Activated CD4-positive, alpha-beta T cell treated with anti-CD3 and anti-CD28 coated beads for 1 hour (primary cell): ENCODE data around the gene DSC2.
"Not testable (repeated sequence)": the region's sequence is repeated elsewhere in the genome, so short reads cannot be mapped to it uniquely, and the experiment has no call there.

Experiments
- DNase-seq: peaks from one replicate; pipeline ENCODE4 v3.0.0-alpha.2; 2020

The DSC2 gene

GRCh38 chr18:31102025-31102684, at the start of gene DSC2:
Gene DSC2 (minus strand): TSS chr18:31102421. CDS start chr18:31101971, 450 bp downstream.
- no peak for DNase-seq

GRCh38 chr18:31149351-31149750, 47.1 kb upstream of the DSC2 start:
- DNase-seq: no peak

GRCh38 chr18:31148600-31148999, 46.4 kb upstream of the DSC2 start:
- DNase-seq: no peak

DNA sequence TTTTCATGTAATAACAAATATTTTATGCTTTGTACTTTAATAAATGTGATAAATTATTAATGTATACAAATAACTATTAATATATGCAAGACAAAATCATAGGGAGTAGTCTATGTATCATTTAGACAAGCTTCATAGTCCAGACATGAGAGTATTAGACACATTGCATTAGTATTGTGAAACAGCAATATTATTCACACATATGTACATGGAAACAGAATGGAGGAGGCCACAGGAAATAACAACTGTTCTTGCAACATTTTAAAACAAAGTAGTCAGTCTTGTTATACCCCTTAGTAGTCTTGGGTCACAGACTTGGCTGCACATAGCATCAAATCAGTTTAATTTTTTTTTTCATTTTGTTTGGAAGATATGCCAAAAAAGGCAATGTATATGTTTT, 44.6 kb upstream of the DSC2 start:
- no peak for DNase-seq

DNA sequence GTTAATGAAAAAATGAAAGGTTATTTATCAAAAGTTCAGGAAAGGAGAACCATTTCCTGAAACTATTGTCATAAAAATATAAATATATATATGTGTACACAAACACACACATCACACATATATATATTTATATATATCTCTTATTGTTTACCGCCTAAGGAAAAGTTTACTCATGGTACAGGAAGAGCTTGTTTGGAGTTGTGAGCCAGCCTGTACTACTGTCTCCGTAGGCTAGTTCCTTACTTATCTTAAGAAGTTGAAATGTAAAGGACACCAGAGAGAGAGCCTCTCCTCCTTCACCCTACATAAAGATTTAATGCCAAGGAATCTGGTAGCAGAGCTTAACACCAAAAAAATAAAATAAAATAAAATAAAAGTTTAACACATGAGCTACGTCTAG, 40.8 kb upstream of the DSC2 start:
- no peak for DNase-seq

GRCh38 chr18:31138709-31139108, 36.5 kb upstream of the DSC2 start:
- DNase-seq: no peak

DNA sequence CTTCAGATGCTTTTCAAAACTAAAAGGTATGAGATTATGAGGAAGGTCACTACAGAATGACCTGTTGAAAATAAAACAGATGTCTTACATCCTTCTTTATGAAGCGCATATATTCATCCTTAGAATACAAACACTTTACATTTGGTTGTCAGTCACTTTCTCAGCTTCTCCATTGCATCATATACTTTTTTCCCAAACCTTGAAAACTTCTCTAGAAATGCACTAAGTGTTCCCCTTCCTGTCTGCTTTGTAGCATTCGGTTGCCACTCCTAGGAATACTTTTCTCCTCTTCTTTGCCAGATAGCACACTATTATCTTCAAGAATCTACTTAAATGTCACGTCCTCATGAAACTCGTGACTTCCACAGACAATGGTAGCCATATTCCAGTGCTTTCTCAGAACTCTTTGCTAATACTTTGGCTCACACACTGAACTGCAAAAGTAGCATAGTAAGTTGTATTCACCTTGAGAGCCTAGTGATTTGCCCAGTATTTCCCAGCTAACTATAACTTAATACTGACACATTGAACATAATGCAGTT, 32.8 kb upstream of the DSC2 start:
- no peak for DNase-seq

DNA sequence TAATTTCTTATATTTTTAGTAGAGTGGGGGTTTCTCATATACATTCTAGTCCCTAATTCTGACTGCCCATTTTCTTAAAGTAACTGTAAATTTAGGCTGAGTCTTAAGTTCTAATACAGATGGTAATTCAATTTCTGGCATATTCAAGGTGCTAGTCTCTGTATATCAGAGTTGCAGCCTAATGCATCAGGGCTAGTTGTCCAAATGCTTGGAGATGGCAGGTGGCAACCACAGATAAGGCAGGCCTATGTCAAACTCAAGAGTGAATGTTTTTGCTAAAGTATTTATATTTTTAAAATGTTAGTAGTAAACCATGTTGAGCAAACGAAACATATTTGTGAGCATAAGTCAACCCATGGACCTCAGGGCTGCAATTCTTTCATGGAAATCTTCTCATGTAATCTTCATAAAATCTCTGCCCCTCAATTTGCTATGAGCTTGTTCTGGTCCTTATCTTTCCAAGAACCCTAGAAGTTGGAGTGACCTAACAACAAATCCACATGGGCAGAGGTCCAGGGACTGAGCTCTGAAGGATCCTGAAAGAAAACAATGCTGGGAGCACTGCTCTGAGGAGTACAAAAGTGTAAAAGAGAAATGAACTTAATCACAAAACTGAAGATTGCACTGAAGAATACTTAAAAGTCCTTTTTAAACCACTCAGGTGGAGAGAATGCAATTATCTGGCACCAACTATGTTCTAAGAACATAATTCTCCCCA, 27.3 kb upstream of the DSC2 start:
- DNase-seq: no peak

DNA sequence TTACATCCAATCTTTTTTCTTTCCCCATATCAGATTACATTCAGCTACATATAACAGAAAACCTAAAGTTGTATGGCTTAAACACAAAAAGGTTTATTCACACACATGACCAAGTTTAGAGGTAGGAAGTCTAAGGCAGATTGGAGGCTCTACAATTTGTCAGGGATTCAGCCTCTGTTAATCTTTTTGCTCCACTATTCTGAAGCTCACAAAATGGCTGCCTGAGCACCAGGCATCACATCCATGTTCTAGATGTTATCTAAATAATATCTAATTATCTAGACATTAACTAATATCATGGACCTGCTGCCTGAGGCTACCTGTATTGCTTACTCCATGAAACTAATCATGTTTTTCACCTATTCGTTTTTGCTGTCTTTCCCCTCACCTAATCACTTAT, 23.7 kb upstream of the DSC2 start:
- DNase-seq: no peak

GRCh38 chr18:31123125-31123524, 20.9 kb upstream of the DSC2 start:
- not testable (repeated sequence) for DNase-seq

DNA sequence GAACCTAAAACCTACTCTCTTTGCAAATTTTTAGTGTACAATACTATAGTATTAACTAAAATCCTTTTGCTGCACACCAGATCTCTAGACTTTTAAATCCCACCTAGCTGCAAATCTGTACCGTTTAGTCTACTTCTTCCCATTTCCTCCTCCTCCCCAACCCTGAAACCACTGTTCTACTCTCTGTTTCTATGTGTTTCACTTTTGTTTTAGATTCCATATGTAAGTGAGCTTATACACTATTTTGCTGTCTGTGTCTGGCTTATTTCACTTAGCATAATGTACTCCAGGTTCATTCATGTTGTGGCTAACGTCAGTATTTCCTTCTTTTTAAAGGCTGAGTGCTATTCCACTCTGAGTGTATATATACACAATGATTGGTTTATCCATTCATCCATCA, 18.4 kb upstream of the DSC2 start:
- DNase-seq: no peak

- no peak for DNase-seq
Measured at GRCh38 chr18:31116853-31117595, 14.8 kb upstream of the DSC2 start.

- no peak for DNase-seq
Measured at GRCh38 chr18:31112804-31113203, 10.6 kb upstream of the DSC2 start.

DNA sequence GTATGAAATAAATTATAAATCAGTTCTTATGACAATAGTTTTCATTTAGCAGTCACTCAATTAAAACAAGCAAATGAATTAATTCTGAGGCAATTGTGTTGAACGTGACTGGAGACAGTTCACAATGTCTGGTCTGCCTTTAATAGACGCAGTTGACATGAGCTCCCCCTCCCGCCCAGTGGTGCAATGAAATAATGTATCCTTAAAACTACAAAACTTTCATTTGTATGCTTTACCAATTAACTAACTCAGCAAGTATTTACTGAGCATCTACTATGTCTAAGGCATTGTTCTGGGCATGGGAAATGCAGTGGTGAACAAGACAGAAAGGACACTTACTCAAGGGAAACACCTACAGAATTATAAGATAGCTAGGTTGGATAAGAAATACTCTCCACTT, 3.5 kb upstream of the DSC2 start:
- DNase-seq: no peak

DNA sequence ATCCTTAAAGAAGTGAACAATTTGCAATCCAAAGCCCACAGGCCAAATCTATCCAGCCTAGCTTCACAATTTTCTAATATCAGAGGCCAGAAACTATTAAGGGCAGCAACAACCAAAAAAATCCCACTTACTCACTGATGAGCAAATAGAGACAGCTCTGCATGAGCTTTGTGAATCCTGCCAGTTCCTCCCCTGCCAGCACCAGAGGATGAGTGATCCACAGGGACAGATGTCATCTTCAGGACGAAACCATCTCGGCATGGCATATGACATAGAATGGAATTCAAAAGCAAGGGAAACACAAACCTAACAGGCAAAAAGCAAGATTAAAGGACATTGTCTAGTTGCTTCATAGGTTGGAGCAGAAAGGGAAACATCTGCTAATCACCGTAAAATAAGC, 2.2 kb upstream of the DSC2 start:
- no peak for DNase-seq

DNA sequence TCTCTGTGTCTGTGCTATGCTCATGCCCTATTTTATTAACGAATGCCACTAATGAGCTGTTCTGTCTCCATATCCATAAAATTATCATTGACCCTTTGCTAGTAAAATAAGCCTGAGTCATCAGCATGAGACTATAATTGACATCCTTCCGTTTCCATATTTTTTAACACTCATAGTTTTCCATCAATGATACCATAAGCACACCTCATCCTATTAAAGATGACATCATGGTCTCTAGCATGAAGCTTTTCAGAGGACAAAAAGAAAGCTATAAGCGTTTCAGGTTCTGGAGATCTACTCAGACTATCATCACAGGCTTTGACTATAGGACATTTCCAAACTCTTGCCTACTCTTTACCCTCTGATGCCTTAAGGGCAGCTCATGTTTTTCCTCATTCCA, 1.2 kb upstream of the DSC2 start:
- no peak for DNase-seq

DNA sequence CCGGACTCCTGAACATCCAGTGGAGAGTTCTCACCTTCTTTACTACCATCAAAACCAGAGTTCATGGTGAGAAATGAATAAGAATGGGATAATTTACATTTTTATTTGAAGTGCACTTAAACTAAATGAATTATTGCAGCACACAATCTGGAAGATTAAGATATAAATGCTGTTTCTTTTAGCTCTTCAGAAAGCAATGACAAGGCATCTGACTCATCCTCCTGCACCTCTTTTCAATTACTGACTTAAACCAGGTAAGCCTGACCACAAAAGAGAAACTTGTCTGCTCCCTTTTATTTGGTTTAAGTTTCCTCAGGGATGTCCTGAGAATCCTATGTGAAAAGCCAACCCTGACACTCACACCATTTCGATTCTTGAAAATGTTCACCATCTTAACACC, 720 bp upstream of the DSC2 start:
- no peak for DNase-seq

DNA sequence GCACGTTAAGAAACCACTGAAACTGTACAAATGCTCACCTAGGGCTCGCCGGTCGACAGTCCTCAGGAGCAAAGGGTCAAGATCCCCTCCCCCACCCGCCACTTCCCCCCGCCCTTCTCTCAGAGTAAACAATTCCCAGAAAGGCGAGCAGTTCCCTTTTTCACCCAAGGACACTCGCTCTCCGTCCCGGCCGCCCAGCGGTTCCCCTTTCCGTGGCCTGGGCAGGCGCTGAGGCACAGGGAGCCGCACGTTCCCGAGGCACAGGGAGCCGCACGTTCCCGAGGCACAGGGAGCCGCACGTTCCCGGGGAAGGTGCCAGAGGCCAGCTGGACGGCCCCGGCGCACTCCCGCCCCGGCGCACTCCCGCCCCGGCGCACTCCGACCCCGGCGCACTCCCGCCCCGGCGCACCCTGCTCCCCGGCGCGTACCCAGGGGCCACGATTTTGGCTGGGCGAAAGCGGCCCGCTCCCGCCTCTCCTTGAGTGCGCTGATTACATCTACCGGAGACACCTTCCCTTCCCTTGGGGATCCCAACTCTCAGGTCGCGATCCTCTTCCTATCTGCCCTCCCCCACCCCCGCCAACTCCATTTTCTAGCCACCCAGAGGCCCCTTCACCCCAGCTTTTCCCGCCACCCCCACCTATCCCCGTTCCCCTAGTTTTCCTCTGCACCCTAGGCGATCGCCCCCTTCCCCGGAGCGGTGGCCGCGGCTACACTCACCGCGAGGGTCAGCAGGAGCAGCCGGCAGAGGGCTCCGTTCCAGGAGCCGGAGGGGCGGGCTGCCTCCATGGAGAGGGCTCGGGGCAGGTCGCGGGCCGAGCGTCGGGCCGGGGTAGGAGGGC, 817 bp downstream of the DSC2 start:
- no peak for DNase-seq

DNA sequence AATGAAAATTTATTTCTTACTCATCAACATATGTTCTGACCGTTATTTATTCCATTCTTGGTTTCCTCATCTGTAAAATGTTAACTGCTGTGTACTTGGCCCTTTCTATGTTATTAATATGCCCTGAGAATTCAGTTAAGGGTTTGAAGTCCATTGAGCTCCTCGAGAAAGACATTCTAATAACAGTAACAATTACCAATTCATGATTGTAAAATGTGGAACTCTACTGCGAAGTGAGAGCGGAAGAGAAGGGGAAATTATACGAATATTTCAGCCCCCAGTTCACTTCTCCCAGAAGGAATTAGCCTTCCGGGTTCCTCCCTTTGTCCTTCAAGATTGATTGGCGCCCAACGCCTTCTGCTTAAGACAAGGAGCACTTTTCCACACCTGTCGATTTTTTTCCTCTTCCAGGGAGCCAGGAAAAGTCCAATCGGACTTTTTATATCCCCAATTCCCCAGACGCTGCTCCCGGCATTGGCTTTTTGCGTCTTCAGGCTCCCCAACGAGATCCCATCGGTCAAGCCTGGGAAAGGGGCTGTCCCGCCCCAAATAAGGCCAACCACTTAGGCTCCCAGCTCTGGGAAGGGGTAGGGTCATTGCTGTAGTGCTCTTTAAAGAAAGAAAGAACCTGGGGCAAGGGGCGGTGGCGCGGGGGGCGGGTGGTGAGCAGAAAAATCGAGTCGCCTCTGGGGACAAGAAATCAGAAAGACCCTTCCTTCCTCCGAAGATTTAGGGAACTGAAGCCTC, 1.6 kb downstream of the DSC2 start:
- DNase-seq: no peak

- no peak for DNase-seq
Measured at GRCh38 chr18:31099450-31100230, 2.6 kb downstream of the DSC2 start.

GRCh38 chr18:31098878-31099277, 3.3 kb downstream of the DSC2 start:
- DNase-seq: no peak
